H9 (cell line): ENCODE results near the gene MYH7. TPM values are rescaled to one million over a fixed set of nuclear protein-coding genes. Genes with fewer than 3 reads are reported as not detected.
"Not testable (repeated sequence)": the region's sequence is repeated elsewhere in the genome, so short reads cannot be mapped to it uniquely, and the experiment has no call there.

Source experiments
- DNase-seq: peaks from one replicate; pipeline ENCODE4 v3.0.0-alpha.2; 2017
- H2AFZ ChIP-seq: one replicate; pipeline ENCODE4 v1.6.1; 2013; ENCODE audit warnings: mild to moderate bottlenecking, low read length, control low read depth, moderate library complexity
- H2AK5ac ChIP-seq: 2 replicates; pipeline ENCODE4 v1.6.1; 2013; ENCODE audit warnings: low read length, control low read depth, mixed read lengths; ENCODE audit not compliant: insufficient read length
- H2BK120ac ChIP-seq: one replicate; pipeline ENCODE4 v1.6.1; 2013; ENCODE audit warnings: low read depth, mild to moderate bottlenecking, low read length, control low read depth, inconsistent platforms; ENCODE audit not compliant: poor library complexity, severe bottlenecking
- H2BK12ac ChIP-seq: 2 replicates; pipeline ENCODE4 v1.6.1; 2013; ENCODE audit warnings: low read length, control low read depth, mixed read lengths, low read depth; ENCODE audit not compliant: insufficient read length
- H2BK15ac ChIP-seq: 2 replicates; pipeline ENCODE4 v1.6.1; 2013; ENCODE audit warnings: low read depth, low read length, control low read depth
- H2BK20ac ChIP-seq: one replicate; pipeline ENCODE4 v1.6.1; 2013; ENCODE audit warnings: low read depth, mild to moderate bottlenecking, low read length, control low read depth, inconsistent platforms; ENCODE audit not compliant: poor library complexity, severe bottlenecking
- H2BK5ac ChIP-seq: 2 replicates; pipeline ENCODE4 v1.6.1; 2013; ENCODE audit warnings: low read length, control low read depth, mixed read lengths; ENCODE audit not compliant: insufficient read length
- H3K14ac ChIP-seq: 2 replicates; pipeline ENCODE4 v1.6.1; 2013; ENCODE audit warnings: low read length, control low read depth; ENCODE audit not compliant: insufficient read depth
- H3K18ac ChIP-seq: 2 replicates; pipeline ENCODE4 v1.6.1; 2013; ENCODE audit warnings: low read depth, mild to moderate bottlenecking, mixed read lengths, low read length, control low read depth; ENCODE audit not compliant: insufficient read length
- H3K23ac ChIP-seq: 2 replicates; pipeline ENCODE4 v1.6.1; 2013; ENCODE audit warnings: low read length, control low read depth, mixed read lengths, low read depth; ENCODE audit not compliant: insufficient read length
- H3K23me2 ChIP-seq: 2 replicates; pipeline ENCODE4 v1.6.1; 2013; ENCODE audit warnings: low read depth, mild to moderate bottlenecking, mixed read lengths, low read length, control low read depth; ENCODE audit not compliant: insufficient read length, poor library complexity, severe bottlenecking
- H3K27ac ChIP-seq: 2 replicates; pipeline ENCODE4 v1.5.1; 2013; ENCODE audit warnings: low read length, control low read depth, mixed read lengths, low read depth; ENCODE audit not compliant: insufficient read length
- H3K27me3 ChIP-seq: 2 replicates; pipeline ENCODE4 v1.6.1; 2013; ENCODE audit warnings: low read length, control low read depth, inconsistent platforms; ENCODE audit not compliant: insufficient read depth
- H3K4ac ChIP-seq: 2 replicates; pipeline ENCODE4 v1.6.1; 2013; ENCODE audit warnings: low read depth, mild to moderate bottlenecking, control low read depth, inconsistent platforms, low read length, moderate library complexity
- H3K4me1 ChIP-seq: 2 replicates; pipeline ENCODE4 v1.6.1; 2013; ENCODE audit warnings: low read length, control low read depth, inconsistent platforms; ENCODE audit not compliant: insufficient read depth
- H3K4me2 ChIP-seq: 2 replicates; pipeline ENCODE4 v1.6.1; 2013; ENCODE audit warnings: low read length, control low read depth, mixed read lengths; ENCODE audit not compliant: insufficient read length, insufficient read depth
- H3K56ac ChIP-seq: 2 replicates; pipeline ENCODE4 v1.6.1; 2013; ENCODE audit warnings: low read depth, mild to moderate bottlenecking, mixed read lengths, low read length, control low read depth; ENCODE audit not compliant: insufficient read length
- H3K79me1 ChIP-seq: 2 replicates; pipeline ENCODE4 v1.6.1; 2013; ENCODE audit warnings: low read depth, mild to moderate bottlenecking, moderate library complexity, low read length, control low read depth, inconsistent platforms; ENCODE audit not compliant: insufficient read depth, poor library complexity, severe bottlenecking
- H3K79me2 ChIP-seq: 2 replicates; pipeline ENCODE4 v1.6.1; 2013; ENCODE audit warnings: low read length, control low read depth, inconsistent platforms; ENCODE audit not compliant: insufficient read depth
- H3K9ac ChIP-seq: 2 replicates; pipeline ENCODE4 v1.6.1; 2013; ENCODE audit warnings: low read length, control low read depth, mixed read lengths; ENCODE audit not compliant: insufficient read length; ENCODE audit errors: extremely low read depth
- H3K9me3 ChIP-seq: one replicate; pipeline ENCODE4 v1.6.1; 2013; ENCODE audit warnings: low read depth, low read length, inconsistent platforms; ENCODE audit not compliant: control insufficient read depth
- H3T11ph ChIP-seq: one replicate; pipeline ENCODE4 v1.6.1; 2013; ENCODE audit warnings: mild to moderate bottlenecking, low read length, control low read depth, inconsistent platforms
- H4K20me1 ChIP-seq: one replicate; pipeline ENCODE4 v1.6.1; 2013; ENCODE audit not compliant: control insufficient read depth, insufficient read length, insufficient read depth
- H4K5ac ChIP-seq: 2 replicates; pipeline ENCODE4 v1.6.1; 2013; ENCODE audit warnings: low read depth, mild to moderate bottlenecking, mixed read lengths, low read length, control low read depth; ENCODE audit not compliant: insufficient read length
- H4K8ac ChIP-seq: replicated peaks from 2 replicates; pipeline ENCODE4 v1.6.1; 2013; ENCODE audit warnings: low read length, control low read depth, mixed read lengths, low read depth; ENCODE audit not compliant: insufficient read length
- H4K91ac ChIP-seq: 2 replicates; pipeline ENCODE4 v1.6.1; 2013; ENCODE audit warnings: low read depth, mild to moderate bottlenecking, moderate library complexity, mixed read lengths, low read length, control low read depth; ENCODE audit not compliant: insufficient read length
- H3K27ac Mint-ChIP-seq, 3 experiments: 2 replicates in 2 of 3; 3 replicates in 1 of 3; pipeline ENCODE4 v1.8.0; 2020 to 2021; ENCODE audit warnings: mixed read lengths in 3 of 3, mild to moderate bottlenecking in 1 of 3, moderate library complexity in 1 of 3
- H3K27me3 Mint-ChIP-seq: 2 replicates; pipeline ENCODE4 v1.8.0; 2021; ENCODE audit warnings: low read depth, mild to moderate bottlenecking, moderate library complexity, mixed read lengths
- H3K36me3 Mint-ChIP-seq, 3 experiments: 2 replicates in 2 of 3; 3 replicates in 1 of 3; pipeline ENCODE4 v1.8.0; 2020 to 2021; ENCODE audit warnings: low read depth in 3 of 3, mixed read lengths in 3 of 3; ENCODE audit not compliant: insufficient read depth in 1 of 3
- H3K4me1 Mint-ChIP-seq, 2 experiments: 2 replicates each; pipeline ENCODE4 v1.8.0; 2020; ENCODE audit warnings: mixed read lengths in 2 of 2
- H3K4me3 Mint-ChIP-seq, 2 experiments: 2 replicates in 1 of 2; 3 replicates in 1 of 2; pipeline ENCODE4 v1.8.0; 2020 to 2021; ENCODE audit warnings: mild to moderate bottlenecking in 2 of 2, mixed read lengths in 2 of 2, moderate library complexity in 1 of 2
- H3K9me3 Mint-ChIP-seq, 2 experiments: 2 replicates in 1 of 2; 3 replicates in 1 of 2; pipeline ENCODE4 v1.8.0; 2020; ENCODE audit warnings: mild to moderate bottlenecking in 2 of 2, mixed read lengths in 2 of 2, moderate library complexity in 1 of 2
- CTCF ChIP-seq: fragments of 200-600 bp; sonication (generic); conservative IDR thresholded peaks from 3 replicates; pipeline ENCODE4 v1.8.0; 2021; ENCODE audit warnings: antibody characterized with exemption, mild to moderate bottlenecking
- WGBS: extraction: QIAGEN DNeasy Blood & Tissue Kit; methylation state at CpG from one replicate; pipeline ENCODE4 v1.1.7; 2013; ENCODE audit warnings: missing lambda C conversion rate, low lambda C conversion rate, mixed read lengths; ENCODE audit not compliant: insufficient read length; ENCODE audit errors: extremely low coverage; 5-methylcytosine and 5-hydroxymethylcytosine counted together
- total RNA-seq: library from RNA; stranded (reverse); gene quantifications from 2 replicates; pipeline ENCODE4 v1.2.1, GENCODE V29; 2021

Gene MYH7
- total RNA-seq, 1 experiment from 2014 or later = not detected

- not testable (repeated sequence) for H3K18ac ChIP-seq, H3K4me2 ChIP-seq, H4K8ac ChIP-seq, H2AK5ac ChIP-seq, H3K36me3 Mint-ChIP-seq, H3K23me2 ChIP-seq, H2BK15ac ChIP-seq, H3K4me1 ChIP-seq, H3K14ac ChIP-seq, H3K27ac ChIP-seq, H2AFZ ChIP-seq, H2BK20ac ChIP-seq, H2BK12ac ChIP-seq, H4K20me1 ChIP-seq, H4K91ac ChIP-seq, H3K27ac Mint-ChIP-seq, H3K79me1 ChIP-seq, H3K27me3 ChIP-seq, H3K4me1 Mint-ChIP-seq, H3K9me3 ChIP-seq, H3K56ac ChIP-seq, H2BK5ac ChIP-seq, H3K9ac ChIP-seq, H4K5ac ChIP-seq, H3K9me3 Mint-ChIP-seq, DNase-seq, H3K23ac ChIP-seq, H3T11ph ChIP-seq, H2BK120ac ChIP-seq, H3K4ac ChIP-seq, H3K4me3 Mint-ChIP-seq, H3K79me2 ChIP-seq
- peak; percentile 62 for TF ChIP-seq CTCF
- no CpG with 5 or more reads among the region's 11 CpGs for WGBS
- peaks cover 13% of the 10 kb centered on the region for H3K27me3 Mint-ChIP-seq
Observed at GRCh38 chr14:23456883-23457586, 21.6 kb upstream of the MYH7 start.
